Osteocyte (in vitro differentiated cells): ENCODE results near the gene SHANK3. TPM values are rescaled to one million over a fixed set of nuclear protein-coding genes. Genes with fewer than 3 reads are reported as not detected.

Experiments
- DNase-seq: peaks from one replicate; pipeline ENCODE4 v3.0.0; 2021; ENCODE audit warnings: mixed read lengths; ENCODE audit not compliant: unreplicated experiment; ENCODE audit errors: extremely low spot score
- H3K27ac Mint-ChIP-seq: one replicate; pipeline ENCODE4 v1.8.0; 2021; ENCODE audit warnings: mild to moderate bottlenecking, mixed read lengths; ENCODE audit not compliant: unreplicated experiment
- H3K27me3 Mint-ChIP-seq: one replicate; pipeline ENCODE4 v1.8.0; 2021; ENCODE audit warnings: mixed read lengths; ENCODE audit not compliant: unreplicated experiment
- H3K36me3 Mint-ChIP-seq: one replicate; pipeline ENCODE4 v1.8.0; 2021; ENCODE audit warnings: mixed read lengths; ENCODE audit not compliant: unreplicated experiment
- H3K4me1 Mint-ChIP-seq: one replicate; pipeline ENCODE4 v1.8.0; 2021; ENCODE audit warnings: mixed read lengths; ENCODE audit not compliant: unreplicated experiment
- H3K4me3 Mint-ChIP-seq: one replicate; pipeline ENCODE4 v1.8.0; 2021; ENCODE audit warnings: mild to moderate bottlenecking, moderate library complexity, mixed read lengths; ENCODE audit not compliant: unreplicated experiment
- H3K9me3 Mint-ChIP-seq: one replicate; pipeline ENCODE4 v1.8.0; 2021; ENCODE audit warnings: mixed read lengths; ENCODE audit not compliant: unreplicated experiment
- total RNA-seq: library from RNA; stranded (reverse); gene quantifications from 2 replicates; pipeline ENCODE4 v1.2.1, GENCODE V29; 2021
- TF ChIP-seq, protein P1 (sequence below): fragments of 200-600 bp; sonication (generic); IDR thresholded peaks from 2 replicates; pipeline ENCODE4 v1.5.0; 2021; ENCODE audit warnings: antibody characterized with exemption, mild to moderate bottlenecking, moderate library complexity

SHANK3 gene
- total RNA-seq, 1 donor from 2014 or later: 4.7 TPM

DNA sequence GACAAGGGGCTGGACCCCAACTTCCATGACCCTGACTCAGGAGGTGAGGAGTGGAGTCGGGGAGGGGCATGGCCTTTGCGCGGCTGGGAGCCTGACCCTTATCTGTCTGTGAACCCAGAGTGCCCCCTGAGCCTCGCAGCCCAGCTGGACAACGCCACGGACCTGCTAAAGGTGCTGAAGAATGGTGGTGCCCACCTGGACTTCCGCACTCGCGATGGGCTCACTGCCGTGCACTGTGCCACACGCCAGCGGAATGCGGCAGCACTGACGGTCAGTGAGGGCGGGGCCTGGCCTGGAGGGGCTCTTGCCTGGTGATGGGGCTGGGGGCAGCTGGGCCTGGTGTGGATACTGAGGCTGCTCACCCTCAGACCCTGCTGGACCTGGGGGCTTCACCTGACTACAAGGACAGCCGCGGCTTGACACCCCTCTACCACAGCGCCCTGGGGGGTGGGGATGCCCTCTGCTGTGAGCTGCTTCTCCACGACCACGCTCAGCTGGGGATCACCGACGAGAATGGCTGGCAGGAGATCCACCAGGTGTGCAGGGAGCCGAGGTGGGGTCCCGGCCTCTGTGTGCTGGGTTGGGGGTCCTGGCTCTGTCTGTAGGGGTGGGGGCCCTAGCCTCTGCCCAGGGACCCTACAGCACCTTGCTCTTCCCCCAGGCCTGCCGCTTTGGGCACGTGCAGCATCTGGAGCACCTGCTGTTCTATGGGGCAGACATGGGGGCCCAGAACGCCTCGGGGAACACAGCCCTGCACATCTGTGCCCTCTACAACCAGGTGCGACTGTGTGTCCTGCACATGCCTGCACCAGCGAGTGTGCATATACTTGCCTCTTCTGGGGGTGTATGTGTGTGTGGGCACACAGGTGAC, 6.3 kb downstream of the SHANK3 start:
- Mint-ChIP-seq H3K9me3 (no peaks in the 10 kb centered on the region), H3K4me3 (no peak overlapping the region), H3K27me3 (peaks cover 14% of the 10 kb centered on the region), H3K4me1 (peaks cover 7% of the 10 kb centered on the region), H3K36me3 (no peaks in the 10 kb centered on the region), H3K27ac (no peak overlapping the region)
- DNase-seq: peak; percentile 77
- TF ChIP-seq, protein P1, sequence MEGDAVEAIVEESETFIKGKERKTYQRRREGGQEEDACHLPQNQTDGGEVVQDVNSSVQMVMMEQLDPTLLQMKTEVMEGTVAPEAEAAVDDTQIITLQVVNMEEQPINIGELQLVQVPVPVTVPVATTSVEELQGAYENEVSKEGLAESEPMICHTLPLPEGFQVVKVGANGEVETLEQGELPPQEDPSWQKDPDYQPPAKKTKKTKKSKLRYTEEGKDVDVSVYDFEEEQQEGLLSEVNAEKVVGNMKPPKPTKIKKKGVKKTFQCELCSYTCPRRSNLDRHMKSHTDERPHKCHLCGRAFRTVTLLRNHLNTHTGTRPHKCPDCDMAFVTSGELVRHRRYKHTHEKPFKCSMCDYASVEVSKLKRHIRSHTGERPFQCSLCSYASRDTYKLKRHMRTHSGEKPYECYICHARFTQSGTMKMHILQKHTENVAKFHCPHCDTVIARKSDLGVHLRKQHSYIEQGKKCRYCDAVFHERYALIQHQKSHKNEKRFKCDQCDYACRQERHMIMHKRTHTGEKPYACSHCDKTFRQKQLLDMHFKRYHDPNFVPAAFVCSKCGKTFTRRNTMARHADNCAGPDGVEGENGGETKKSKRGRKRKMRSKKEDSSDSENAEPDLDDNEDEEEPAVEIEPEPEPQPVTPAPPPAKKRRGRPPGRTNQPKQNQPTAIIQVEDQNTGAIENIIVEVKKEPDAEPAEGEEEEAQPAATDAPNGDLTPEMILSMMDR: no peak

DNA sequence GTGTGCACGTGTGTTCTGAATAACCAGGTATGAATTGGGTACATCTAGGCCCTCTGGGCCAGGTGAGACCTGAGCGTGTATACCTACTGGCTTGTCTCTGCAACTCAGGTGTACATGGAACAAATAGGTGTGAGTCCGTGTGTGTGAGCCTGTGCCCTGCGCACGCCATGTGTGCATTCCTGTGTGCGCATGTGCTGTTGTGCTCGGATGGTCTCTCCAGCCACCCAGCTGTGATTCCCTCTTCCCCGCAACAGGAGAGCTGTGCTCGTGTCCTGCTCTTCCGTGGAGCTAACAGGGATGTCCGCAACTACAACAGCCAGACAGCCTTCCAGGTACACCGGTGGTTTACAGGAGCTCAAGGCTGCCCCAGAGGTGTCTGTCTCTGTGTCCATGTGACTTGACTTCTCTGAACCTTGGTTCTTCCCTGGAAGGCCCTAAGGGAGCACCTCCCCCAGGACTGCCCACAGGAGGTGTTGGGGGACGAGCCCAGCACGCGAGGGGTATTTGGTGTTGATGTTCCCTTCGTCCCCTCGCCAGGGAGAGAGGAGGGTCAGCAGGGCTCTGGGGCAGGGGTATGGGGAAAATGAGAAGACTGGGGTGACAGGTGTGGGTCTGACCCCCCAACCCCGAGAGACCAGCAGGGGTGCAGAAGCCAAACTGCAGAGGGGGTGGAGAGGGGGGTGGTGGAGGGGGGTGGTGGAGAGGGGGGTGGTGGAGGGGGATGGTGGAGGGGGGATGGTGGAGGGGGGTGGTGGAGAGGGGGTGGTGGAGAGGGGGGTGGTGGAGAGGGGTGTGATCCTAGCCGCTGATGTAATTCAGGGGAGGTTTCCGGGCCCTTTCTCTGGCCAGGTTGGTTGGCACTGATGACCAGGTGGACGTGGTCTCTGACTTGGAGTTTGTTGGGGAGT, 10.7 kb downstream of the SHANK3 start:
- DNase-seq: peak; percentile 56
- Mint-ChIP-seq H3K4me1 (peaks cover 14% of the 10 kb centered on the region), H3K27ac (no peak overlapping the region), H3K4me3 (no peak overlapping the region), H3K27me3 (no peaks in the 10 kb centered on the region), H3K9me3 (no peaks in the 10 kb centered on the region), H3K36me3 (no peaks in the 10 kb centered on the region)
- TF ChIP-seq, protein P1: no peak

DNA sequence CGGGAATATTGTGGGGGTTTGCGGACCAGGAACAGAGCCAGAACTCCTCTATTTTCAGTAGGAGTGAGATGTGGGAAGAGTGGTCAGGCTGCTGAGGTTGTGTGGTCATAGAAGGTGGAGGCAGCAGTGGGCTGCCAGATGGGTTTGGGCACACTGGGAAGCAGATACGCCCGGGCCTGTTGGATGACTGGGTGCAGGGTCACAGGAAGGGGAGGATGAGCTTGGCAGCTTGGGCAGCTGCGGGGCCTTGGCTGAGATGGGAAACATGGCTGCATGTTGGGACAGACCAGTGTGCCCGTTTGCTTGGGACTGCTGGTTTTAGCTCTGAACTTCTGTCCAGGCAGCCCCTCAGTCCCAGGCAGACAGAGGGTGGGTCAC, 11.4 kb downstream of the SHANK3 start:
- H3K9me3 Mint-ChIP-seq: no peaks in the 10 kb centered on the region
- H3K27ac Mint-ChIP-seq: peak overlapping the region; percentile 70
- TF ChIP-seq, protein P1: no peak
- no peak for DNase-seq
- H3K4me3 Mint-ChIP-seq: no peak overlapping the region
- no peaks in the 10 kb centered on the region for H3K36me3 Mint-ChIP-seq
- H3K4me1 Mint-ChIP-seq: peaks cover 14% of the 10 kb centered on the region
- H3K27me3 Mint-ChIP-seq: no peaks in the 10 kb centered on the region

GRCh38 chr22:50684501-50684900, 11.9 kb downstream of the SHANK3 start:
- peak; percentile 64 for DNase-seq
- TF ChIP-seq, protein P1: no peak
- H3K27ac Mint-ChIP-seq: peak overlapping the region; percentile 85
- H3K4me1 Mint-ChIP-seq: peaks cover 14% of the 10 kb centered on the region
- no peaks in the 10 kb centered on the region for H3K36me3 Mint-ChIP-seq
- peak overlapping the region; percentile 33 for H3K4me3 Mint-ChIP-seq
- H3K9me3 Mint-ChIP-seq: peaks cover 2% of the 10 kb centered on the region
- no peaks in the 10 kb centered on the region for H3K27me3 Mint-ChIP-seq

DNA sequence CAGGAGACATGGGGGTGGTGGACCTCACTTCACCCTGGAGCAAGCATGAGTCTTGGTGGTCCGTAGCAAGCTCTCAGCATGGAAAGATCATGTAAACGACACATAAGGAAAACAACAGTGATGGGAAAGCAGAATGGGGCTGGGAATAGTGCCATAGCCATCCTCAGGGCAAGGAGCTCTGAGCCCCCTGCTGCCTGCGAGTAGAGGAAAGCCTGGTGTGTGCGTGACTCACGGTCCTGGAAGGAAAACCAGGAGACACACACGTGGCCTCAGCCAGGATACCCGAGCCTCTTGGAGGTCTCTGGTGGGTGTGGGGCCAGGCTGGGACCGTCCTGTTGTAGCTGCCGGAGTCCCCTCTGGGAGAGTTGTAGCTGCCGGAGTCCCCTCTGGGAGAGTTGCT, 12.4 kb downstream of the SHANK3 start:
- Mint-ChIP-seq H3K9me3 (peaks cover 6% of the 10 kb centered on the region), H3K36me3 (no peaks in the 10 kb centered on the region), H3K4me1 (peaks cover 14% of the 10 kb centered on the region), H3K4me3 (peak overlapping the region; percentile 33), H3K27me3 (peaks cover 2% of the 10 kb centered on the region), H3K27ac (peak overlapping the region; percentile 85)
- DNase-seq: peak; percentile 87
- TF ChIP-seq, protein P1: no peak
